Activated T-cell treated with anti-CD3 and anti-CD28 coated beads, Interleukin-2, amount 50 U/mL, for 24 hours (primary cell): ENCODE measurements around the gene ZDHHC14.
"Not testable (repeated sequence)": the region's sequence is repeated elsewhere in the genome, so short reads cannot be mapped to it uniquely, and the experiment has no call there.

ENCODE experiments used
- DNase-seq: peaks from one replicate; pipeline ENCODE4 v3.0.0-alpha.2; 2020
- H3K27ac Mint-ChIP-seq: 2 replicates; pipeline ENCODE4 v1.8.0; 2020; ENCODE audit warnings: mild to moderate bottlenecking, mixed read lengths
- H3K27me3 Mint-ChIP-seq: 2 replicates; pipeline ENCODE4 v1.8.0; 2020; ENCODE audit warnings: mixed read lengths
- H3K36me3 Mint-ChIP-seq: 2 replicates; pipeline ENCODE4 v1.8.0; 2020; ENCODE audit warnings: low read depth, mixed read lengths
- H3K4me1 Mint-ChIP-seq: 2 replicates; pipeline ENCODE4 v1.8.0; 2020; ENCODE audit warnings: low read depth, mixed read lengths
- H3K4me3 Mint-ChIP-seq: 2 replicates; pipeline ENCODE4 v1.8.0; 2020; ENCODE audit warnings: mild to moderate bottlenecking, moderate library complexity, mixed read lengths
- H3K9me3 Mint-ChIP-seq: 2 replicates; pipeline ENCODE4 v1.8.0; 2020; ENCODE audit warnings: mixed read lengths

ZDHHC14 gene

GRCh38 chr6:157558049-157558448 is 177.1 kb downstream of the ZDHHC14 start:
- Mint-ChIP-seq H3K27me3 (no peaks in the 10 kb centered on the region), H3K4me3 (no peak overlapping the region), H3K4me1 (peaks cover 43% of the 10 kb centered on the region), H3K27ac (no peak overlapping the region), H3K36me3 (no peaks in the 10 kb centered on the region), H3K9me3 (no peaks in the 10 kb centered on the region)
- DNase-seq: no peak

DNA sequence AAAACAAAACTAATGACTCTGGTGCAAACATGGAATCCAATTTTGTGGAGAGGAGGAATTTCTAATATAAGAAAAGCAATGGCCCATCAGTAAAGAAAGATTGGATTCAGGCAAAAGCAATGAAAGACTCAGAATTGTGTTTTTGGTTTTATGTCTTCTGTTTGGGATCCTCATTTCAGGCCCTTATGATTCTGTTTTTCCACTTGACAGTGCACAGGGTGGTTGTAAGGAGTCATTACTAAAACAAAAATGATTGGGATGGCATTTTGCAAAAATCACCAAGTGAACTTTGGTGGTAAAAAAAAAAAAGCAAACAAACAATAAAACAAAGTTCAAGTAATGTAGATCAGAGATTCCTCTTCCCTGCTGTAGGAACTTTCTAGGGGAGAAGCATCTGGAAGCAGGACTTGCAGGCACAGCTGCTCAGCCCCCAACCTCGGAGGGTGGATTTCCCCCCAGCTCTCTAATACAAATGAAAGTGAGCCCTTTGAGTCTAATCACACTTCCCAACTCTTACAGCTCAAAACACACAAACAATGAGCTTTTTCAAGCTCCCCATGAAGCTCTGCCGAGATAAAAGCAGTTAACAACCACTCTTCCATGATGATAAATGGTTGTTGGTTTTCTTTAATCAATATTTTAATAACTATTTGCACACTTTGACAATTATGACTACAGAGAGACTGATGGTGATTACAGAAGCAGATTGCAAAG is 177.7 kb downstream of the ZDHHC14 start:
- H3K27me3 Mint-ChIP-seq: no peaks in the 10 kb centered on the region
- H3K4me3 Mint-ChIP-seq: no peak overlapping the region
- H3K27ac Mint-ChIP-seq: peak overlapping the region; percentile 26
- no peak for DNase-seq
- peaks cover 47% of the 10 kb centered on the region for H3K4me1 Mint-ChIP-seq
- no peaks in the 10 kb centered on the region for H3K36me3 Mint-ChIP-seq
- H3K9me3 Mint-ChIP-seq: no peaks in the 10 kb centered on the region

DNA sequence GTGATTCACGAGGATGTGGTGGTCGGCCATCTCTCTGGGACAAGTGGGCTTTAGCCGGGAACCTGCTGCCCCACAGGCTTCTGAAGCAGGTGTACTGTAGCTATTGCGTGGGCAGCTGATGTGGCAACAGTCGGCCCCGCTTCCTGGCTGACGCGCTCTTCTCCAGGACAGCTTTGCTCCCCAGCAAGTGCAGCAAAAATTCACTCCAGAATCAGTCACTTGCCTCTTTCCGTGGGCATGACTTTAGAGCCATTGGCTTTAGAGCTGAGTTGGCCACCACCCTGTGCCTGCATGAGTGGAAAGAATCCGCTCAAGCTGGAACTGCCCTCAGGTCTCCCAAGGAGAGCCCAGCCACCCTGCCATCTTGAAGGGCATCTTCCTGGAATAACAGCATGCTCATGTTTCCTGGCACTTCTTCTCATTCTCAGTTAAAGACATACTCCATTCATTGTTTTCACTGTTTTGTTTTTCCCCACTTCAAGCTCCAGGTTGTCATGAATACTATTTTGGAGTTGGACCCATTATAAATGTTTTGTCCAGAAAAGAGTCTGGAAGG is 178.3 kb downstream of the ZDHHC14 start:
- DNase-seq: no peak
- no peaks in the 10 kb centered on the region for H3K36me3 Mint-ChIP-seq
- H3K4me1 Mint-ChIP-seq: peaks cover 52% of the 10 kb centered on the region
- no peaks in the 10 kb centered on the region for H3K9me3 Mint-ChIP-seq
- H3K27me3 Mint-ChIP-seq: no peaks in the 10 kb centered on the region
- no peak overlapping the region for H3K4me3 Mint-ChIP-seq
- no peak overlapping the region for H3K27ac Mint-ChIP-seq

- not testable (repeated sequence) for H3K27ac Mint-ChIP-seq, DNase-seq, H3K4me3 Mint-ChIP-seq, H3K27me3 Mint-ChIP-seq, H3K36me3 Mint-ChIP-seq, H3K9me3 Mint-ChIP-seq
- peaks cover 52% of the 10 kb centered on the region for H3K4me1 Mint-ChIP-seq
Measured at GRCh38 chr6:157560063-157560462, 179.1 kb downstream of the ZDHHC14 start.

GRCh38 chr6:157560691-157561413 is 179.9 kb downstream of the ZDHHC14 start:
- Mint-ChIP-seq H3K4me1 (peaks cover 52% of the 10 kb centered on the region), H3K9me3 (no peaks in the 10 kb centered on the region), H3K4me3 (no peak overlapping the region)

DNA sequence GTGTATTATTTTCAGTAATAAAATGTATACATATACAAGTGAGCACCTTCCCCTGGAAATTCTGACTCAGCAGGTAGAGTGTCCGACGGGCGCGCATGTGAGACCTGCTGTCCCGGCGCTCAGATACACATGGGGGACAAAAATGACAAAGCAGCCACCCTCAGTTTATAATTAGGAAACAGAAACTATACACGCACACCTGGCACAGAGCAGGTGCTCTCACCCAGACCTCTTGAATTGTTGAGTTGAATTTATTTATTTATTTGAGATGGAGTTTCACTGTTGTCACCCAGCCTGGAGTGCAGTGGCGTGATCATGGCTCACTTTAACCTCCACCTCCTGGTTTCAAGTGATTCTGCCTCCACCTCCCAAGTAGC is 180.4 kb downstream of the ZDHHC14 start:
- DNase-seq: no peak
- Mint-ChIP-seq H3K27me3 (no peaks in the 10 kb centered on the region), H3K4me3 (no peak overlapping the region), H3K4me1 (peaks cover 52% of the 10 kb centered on the region), H3K27ac (no peak overlapping the region), H3K36me3 (no peaks in the 10 kb centered on the region), H3K9me3 (no peaks in the 10 kb centered on the region)

More at GRCh38 chr6:157560691-157561413, 179.9 kb downstream of the ZDHHC14 start:
- DNase-seq: no peak
- no peaks in the 10 kb centered on the region for H3K27me3 Mint-ChIP-seq
- no peaks in the 10 kb centered on the region for H3K36me3 Mint-ChIP-seq
- no peak overlapping the region for H3K27ac Mint-ChIP-seq

DNA sequence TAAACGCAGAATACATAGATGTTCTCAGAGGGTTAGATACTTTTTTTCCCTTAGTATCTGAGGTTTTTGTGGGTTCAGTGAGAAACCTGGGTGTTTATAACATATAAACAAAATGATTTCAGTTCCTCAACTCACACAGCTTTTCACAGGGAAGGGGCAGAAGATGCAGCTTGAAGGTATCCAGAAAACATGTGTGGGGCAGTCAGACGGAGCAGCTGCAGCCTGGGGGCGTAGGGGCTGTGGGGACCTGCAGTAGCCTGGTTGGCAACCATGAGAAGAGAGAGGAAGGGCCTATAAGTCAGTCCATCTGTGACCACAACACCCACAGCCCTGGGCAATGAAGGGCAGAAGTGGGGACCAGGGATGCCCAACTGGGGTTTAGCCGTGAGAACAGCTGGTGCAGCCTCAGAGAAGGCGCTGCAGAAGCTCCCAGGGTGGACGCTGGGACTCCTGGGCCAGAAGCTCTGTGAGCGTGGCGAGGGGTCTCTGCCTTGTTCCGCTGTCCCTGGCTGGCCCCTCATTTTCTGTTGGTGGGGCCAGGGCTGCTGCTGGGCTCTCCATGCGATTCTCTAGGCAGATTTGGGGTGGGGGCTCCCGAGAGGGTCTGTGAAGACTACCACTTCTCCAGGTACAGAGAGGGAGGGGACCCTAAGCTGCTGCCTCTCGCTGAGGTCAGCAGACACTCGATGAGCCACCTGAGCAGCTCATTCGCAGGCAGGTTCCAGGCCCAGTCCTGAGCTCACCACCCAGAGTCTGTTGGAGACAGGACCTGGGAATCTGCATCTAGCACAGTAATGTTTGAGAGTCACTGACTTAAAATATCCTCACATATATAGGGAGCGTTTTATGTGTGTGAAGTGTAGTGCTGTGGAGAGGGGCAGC is 181.2 kb downstream of the ZDHHC14 start:
- no peaks in the 10 kb centered on the region for H3K9me3 Mint-ChIP-seq
- H3K36me3 Mint-ChIP-seq: no peaks in the 10 kb centered on the region
- no peaks in the 10 kb centered on the region for H3K27me3 Mint-ChIP-seq
- H3K4me3 Mint-ChIP-seq: no peak overlapping the region
- no peak for DNase-seq
- H3K4me1 Mint-ChIP-seq: peaks cover 53% of the 10 kb centered on the region
- H3K27ac Mint-ChIP-seq: no peak overlapping the region

DNA sequence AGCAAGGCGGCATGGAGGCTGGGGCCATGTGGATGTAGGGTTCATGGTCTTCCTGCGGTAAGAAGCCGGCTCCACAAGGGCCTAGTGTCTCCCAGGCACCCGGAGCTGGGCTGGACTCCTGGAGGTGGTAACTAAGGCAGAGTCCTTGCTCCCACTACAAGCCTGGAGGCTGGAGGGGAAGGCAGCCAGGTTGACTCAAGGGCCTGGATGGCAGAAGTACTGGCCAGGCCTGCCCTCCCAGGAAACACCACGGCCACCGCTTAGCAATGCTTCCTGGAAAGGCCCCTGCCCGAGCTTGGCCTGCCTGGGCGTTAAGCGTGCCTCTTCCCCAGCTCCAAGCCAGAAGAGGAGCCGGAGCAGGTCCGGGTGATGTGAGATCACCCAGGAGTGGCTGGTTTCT is 182.0 kb downstream of the ZDHHC14 start:
- no peaks in the 10 kb centered on the region for H3K9me3 Mint-ChIP-seq
- H3K27ac Mint-ChIP-seq: no peak overlapping the region
- no peaks in the 10 kb centered on the region for H3K27me3 Mint-ChIP-seq
- H3K4me1 Mint-ChIP-seq: peaks cover 52% of the 10 kb centered on the region
- no peak overlapping the region for H3K4me3 Mint-ChIP-seq
- DNase-seq: no peak
- H3K36me3 Mint-ChIP-seq: no peaks in the 10 kb centered on the region

GRCh38 chr6:157563611-157564284 is 182.8 kb downstream of the ZDHHC14 start:
- Mint-ChIP-seq H3K27me3 (no peaks in the 10 kb centered on the region), H3K27ac (no peak overlapping the region), H3K4me3 (no peak overlapping the region), H3K9me3 (no peaks in the 10 kb centered on the region), H3K36me3 (no peaks in the 10 kb centered on the region), H3K4me1 (peaks cover 48% of the 10 kb centered on the region)
- no peak for DNase-seq

- H3K36me3 Mint-ChIP-seq: no peaks in the 10 kb centered on the region
Measured at GRCh38 chr6:157568702-157569101, 187.7 kb downstream of the ZDHHC14 start.

GRCh38 chr6:157569543-157569942 is 188.6 kb downstream of the ZDHHC14 start:
- peaks cover 37% of the 10 kb centered on the region for H3K4me1 Mint-ChIP-seq
- no peaks in the 10 kb centered on the region for H3K27me3 Mint-ChIP-seq
- peak overlapping the region; percentile 44 for H3K27ac Mint-ChIP-seq
- H3K9me3 Mint-ChIP-seq: no peaks in the 10 kb centered on the region
- H3K36me3 Mint-ChIP-seq: no peaks in the 10 kb centered on the region
- DNase-seq: no peak
- no peak overlapping the region for H3K4me3 Mint-ChIP-seq

More at GRCh38 chr6:157568702-157569101, 187.7 kb downstream of the ZDHHC14 start:
- DNase-seq: no peak
- Mint-ChIP-seq H3K27me3 (no peaks in the 10 kb centered on the region), H3K27ac (no peak overlapping the region), H3K4me1 (peaks cover 42% of the 10 kb centered on the region), H3K9me3 (no peaks in the 10 kb centered on the region), H3K4me3 (no peak overlapping the region)

DNA sequence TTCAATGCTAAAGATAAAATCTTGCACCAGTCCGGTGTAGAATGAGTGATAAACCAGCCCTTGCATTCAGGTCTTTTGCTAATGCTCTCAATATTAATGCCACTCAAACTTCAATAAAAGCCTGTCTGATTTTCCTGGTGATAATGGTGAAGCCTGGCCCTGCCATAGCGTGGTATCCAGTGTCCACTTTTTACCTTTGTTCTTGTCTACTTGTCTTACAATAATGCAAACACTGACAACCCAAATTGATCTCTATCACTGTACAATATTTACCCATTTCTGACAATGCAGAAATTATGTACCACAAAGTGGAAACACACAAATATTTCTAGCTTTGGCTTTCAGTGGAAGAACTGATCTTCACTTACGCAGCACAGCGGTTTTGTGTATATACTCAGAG is 189.1 kb downstream of the ZDHHC14 start:
- H3K27me3 Mint-ChIP-seq: no peaks in the 10 kb centered on the region
- peaks cover 37% of the 10 kb centered on the region for H3K4me1 Mint-ChIP-seq
- no peaks in the 10 kb centered on the region for H3K36me3 Mint-ChIP-seq
- H3K4me3 Mint-ChIP-seq: no peak overlapping the region
- DNase-seq: no peak
- no peaks in the 10 kb centered on the region for H3K9me3 Mint-ChIP-seq
- no peak overlapping the region for H3K27ac Mint-ChIP-seq

DNA sequence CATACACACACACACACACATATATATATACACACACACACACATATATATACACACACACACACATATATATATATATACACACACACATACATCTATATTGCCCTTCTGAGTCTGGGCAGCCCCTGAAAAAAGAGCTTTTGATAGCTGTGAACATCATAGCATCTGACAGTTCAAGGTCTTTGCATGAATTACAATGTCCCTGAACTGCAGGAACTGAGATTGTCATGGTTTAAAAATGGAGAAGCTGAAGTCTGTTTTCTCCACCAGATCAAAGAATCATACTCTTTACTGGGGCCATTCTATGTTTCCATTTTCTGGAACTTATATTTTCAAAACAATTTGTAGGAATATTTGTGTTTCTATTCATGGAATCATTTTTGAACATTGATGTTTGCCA is 189.8 kb downstream of the ZDHHC14 start:
- H3K27me3 Mint-ChIP-seq: no peaks in the 10 kb centered on the region
- no peaks in the 10 kb centered on the region for H3K36me3 Mint-ChIP-seq
- no peak overlapping the region for H3K27ac Mint-ChIP-seq
- H3K4me1 Mint-ChIP-seq: peaks cover 37% of the 10 kb centered on the region
- H3K9me3 Mint-ChIP-seq: no peaks in the 10 kb centered on the region
- H3K4me3 Mint-ChIP-seq: no peak overlapping the region
- DNase-seq: no peak

DNA sequence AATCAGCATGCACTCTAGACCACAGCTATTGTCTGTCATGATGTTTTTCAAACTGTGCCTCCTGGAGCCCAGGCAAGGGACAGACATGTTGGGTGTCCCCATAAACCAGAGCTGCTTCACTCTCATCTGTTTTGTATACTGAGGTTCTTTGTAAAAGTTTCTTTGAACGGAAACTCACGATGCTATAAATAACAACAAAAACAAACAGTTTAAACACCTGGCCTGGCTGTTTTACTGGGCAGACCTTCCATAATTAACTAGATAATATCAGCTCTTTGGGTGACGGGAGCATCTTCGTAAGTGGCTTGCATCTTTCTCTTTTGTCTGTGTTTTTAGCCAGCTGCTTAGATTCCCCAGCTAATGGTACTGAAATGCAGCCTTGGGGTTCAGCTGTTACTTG is 190.3 kb downstream of the ZDHHC14 start:
- DNase-seq: no peak
- H3K4me1 Mint-ChIP-seq: peaks cover 37% of the 10 kb centered on the region
- H3K4me3 Mint-ChIP-seq: no peak overlapping the region
- no peaks in the 10 kb centered on the region for H3K36me3 Mint-ChIP-seq
- H3K27ac Mint-ChIP-seq: no peak overlapping the region
- no peaks in the 10 kb centered on the region for H3K27me3 Mint-ChIP-seq
- no peaks in the 10 kb centered on the region for H3K9me3 Mint-ChIP-seq
